Measurements from ENCODE around the gene ARID1B. TPM values are rescaled to one million over a fixed set of nuclear protein-coding genes. Genes with fewer than 3 reads are reported as not detected.
A peak's percentile ranks its signal among the peaks of the same experiment; 100 is the strongest.

The ARID1B gene
- total RNA-seq, 2 donors from 2014 or later = 69.0 to 85.4 TPM

DNA sequence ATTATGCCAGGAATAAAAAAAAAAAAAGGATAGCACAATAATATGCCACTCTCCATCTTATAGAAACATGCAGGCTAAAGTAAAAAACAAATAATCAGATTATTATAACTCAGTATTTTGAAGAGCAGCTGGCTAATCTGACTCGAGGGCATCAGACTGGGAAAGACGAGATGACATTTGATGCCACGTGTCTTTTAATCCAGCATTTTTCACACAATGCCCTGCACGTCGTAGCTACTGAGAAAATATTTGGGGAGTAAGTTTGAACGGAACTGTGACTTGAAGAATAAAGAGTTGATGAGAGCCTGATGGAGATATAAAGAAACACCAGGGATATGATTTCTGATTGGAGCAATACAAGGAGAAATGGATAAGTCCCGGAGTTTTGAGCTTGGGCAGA lies 237.7 kb downstream of the ARID1B start:
- ATAC-seq = no peak
- intact Hi-C loops (cut with DNase I, micrococcal nuclease) = no loop called here
- DNase-seq = no peak

GRCh38 chr6:157017022-157017421 lies 239.8 kb downstream of the ARID1B start:
- ATAC-seq = no peak
- DNase-seq = no peak
- intact Hi-C loops (cut with DNase I, micrococcal nuclease) = no loop called here

- intact Hi-C loops (cut with DNase I, micrococcal nuclease) = no loop called here
- no peak for ATAC-seq
- no peak for DNase-seq
Measured at GRCh38 chr6:157017861-157018260, 240.7 kb downstream of the ARID1B start.

DNA sequence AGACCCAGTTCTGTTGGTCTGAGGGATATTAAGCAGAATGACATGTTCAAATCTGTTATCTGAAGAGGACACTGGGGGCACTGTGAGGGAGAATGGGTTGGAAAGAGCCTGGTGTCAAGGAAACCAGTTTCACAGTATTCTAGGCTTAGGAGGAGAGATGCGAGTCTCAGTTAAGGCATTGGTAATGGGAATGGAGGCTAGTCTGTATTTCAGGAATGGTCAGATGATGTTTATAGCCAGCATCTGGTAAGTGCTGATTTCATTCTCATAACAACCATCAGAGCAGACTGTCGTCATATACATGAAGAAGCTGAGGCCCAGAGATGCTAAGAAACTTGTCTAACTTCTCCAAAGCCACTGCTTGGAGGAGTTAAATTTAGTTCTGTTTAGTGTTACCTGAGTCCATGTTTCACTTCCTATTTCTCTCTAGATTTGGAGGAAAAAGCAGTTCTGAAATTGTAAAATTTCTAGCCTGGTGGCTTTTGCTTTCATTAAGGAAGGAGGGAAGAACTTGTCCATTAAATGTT lies 242.0 kb downstream of the ARID1B start:
- intact Hi-C loops (cut with DNase I, micrococcal nuclease) = no loop called here
- ATAC-seq (no peak), DNase-seq (no peak)

- DNase-seq = no peak
- ATAC-seq = no peak
- intact Hi-C loops (cut with DNase I, micrococcal nuclease) = loop anchor here in 1 of 2 donors (10.0 kb wide), 3 partner anchors 235 to 335 kb away; no protein-coding TSS in a partner anchor
Measured at GRCh38 chr6:157019733-157020132, 242.6 kb downstream of the ARID1B start.

GRCh38 chr6:157020398-157020797 lies 243.2 kb downstream of the ARID1B start:
- DNase-seq = no peak
- ATAC-seq = no peak
- intact Hi-C loops (cut with DNase I, micrococcal nuclease) = loop anchor here in 1 of 2 donors (10.0 kb wide), 3 partner anchors 236 to 336 kb away; no protein-coding TSS in a partner anchor

DNA sequence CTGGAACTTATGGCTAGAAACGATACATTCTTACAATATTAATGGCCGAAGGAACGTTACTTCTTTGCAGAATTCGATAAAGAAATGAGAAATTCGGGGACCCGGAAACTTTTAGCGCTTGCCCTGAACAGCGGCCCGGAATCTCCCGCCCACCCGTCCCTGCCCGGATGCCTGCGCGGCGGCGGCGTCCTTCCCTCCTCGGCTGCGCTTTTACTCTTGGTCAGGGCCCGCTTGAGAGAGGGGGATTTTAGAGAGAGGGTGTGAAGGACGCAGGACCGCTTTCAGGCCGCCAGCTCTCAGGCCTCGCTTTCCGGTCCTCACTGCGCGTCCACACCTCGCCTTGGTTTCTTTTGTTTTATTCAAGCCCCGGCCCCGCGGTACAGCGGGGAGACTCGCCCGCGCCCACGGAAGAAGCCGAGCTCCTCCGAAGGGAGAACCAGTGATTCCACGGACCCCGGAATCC lies 243.7 kb downstream of the ARID1B start:
- intact Hi-C loops (cut with DNase I, micrococcal nuclease) = loop anchor here in 1 of 2 donors (10.0 kb wide), 3 partner anchors 236 to 336 kb away; no protein-coding TSS in a partner anchor
- DNase-seq (peak in 1 of 2 donors; percentile 73), ATAC-seq (peak; percentile 36)

GRCh38 chr6:157021344-157021992 lies 244.3 kb downstream of the ARID1B start:
- peak; percentile 87 for ATAC-seq
- intact Hi-C loops (cut with DNase I, micrococcal nuclease) = loop anchor here in 1 of 2 donors (10.0 kb wide), 3 partner anchors 237 to 337 kb away; no protein-coding TSS in a partner anchor

GRCh38 chr6:157021993-157022740 lies 245.0 kb downstream of the ARID1B start:
- intact Hi-C loops (cut with DNase I, micrococcal nuclease) = loop anchor here in 1 of 2 donors (10.0 kb wide), 3 partner anchors 237 to 337 kb away; no protein-coding TSS in a partner anchor
- peak; percentile 89 to 90 for DNase-seq
- ATAC-seq = peak; percentile 86

More at GRCh38 chr6:157021344-157021992, 244.3 kb downstream of the ARID1B start:
- peak; percentile 92 to 93 for DNase-seq

DNA sequence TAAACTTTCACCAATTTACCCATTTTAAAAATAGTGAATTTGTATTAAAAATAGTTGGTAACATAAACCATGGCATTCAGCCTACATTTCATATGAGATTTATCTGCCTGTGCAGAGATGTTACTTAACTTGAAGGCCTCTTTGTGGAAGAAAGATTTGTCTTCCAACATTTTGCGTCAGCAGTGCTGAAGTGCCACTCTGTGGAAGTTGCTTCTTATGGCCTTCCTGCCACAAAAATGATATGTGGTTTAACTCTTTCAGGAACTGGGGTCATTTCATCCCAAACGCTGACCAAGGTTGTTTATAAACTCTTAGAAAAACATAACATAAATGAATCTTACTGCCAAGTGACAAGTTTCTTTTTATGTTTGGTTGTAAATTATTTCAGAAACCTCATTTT lies 246.8 kb downstream of the ARID1B start:
- DNase-seq (no peak), ATAC-seq (no peak)
- intact Hi-C loops (cut with DNase I, micrococcal nuclease) = loop anchor here in 1 of 2 donors (10.0 kb wide), 3 partner anchors 239 to 339 kb away; no protein-coding TSS in a partner anchor

GRCh38 chr6:157024745-157025144 lies 247.6 kb downstream of the ARID1B start:
- no peak for DNase-seq
- ATAC-seq = no peak
- intact Hi-C loops (cut with DNase I, micrococcal nuclease) = loop anchor here in 1 of 2 donors (10.0 kb wide), 3 partner anchors 240 to 340 kb away; no protein-coding TSS in a partner anchor

GRCh38 chr6:157025437-157025836 lies 248.3 kb downstream of the ARID1B start:
- intact Hi-C loops (cut with DNase I, micrococcal nuclease) = loop anchor here in 1 of 2 donors (10.0 kb wide), 3 partner anchors 241 to 341 kb away; no protein-coding TSS in a partner anchor
- DNase-seq = no peak
- ATAC-seq = no peak

- ATAC-seq = peak; percentile 26
- no peak for DNase-seq
- intact Hi-C loops (cut with DNase I, micrococcal nuclease) = loop anchor here in 1 of 2 donors (10.0 kb wide), 5 partner anchors 155 to 465 kb away; no protein-coding TSS in a partner anchor
Measured at GRCh38 chr6:157029980-157030690, 253.0 kb downstream of the ARID1B start.

GRCh38 chr6:157030755-157031154 lies 253.6 kb downstream of the ARID1B start:
- ATAC-seq (no peak), DNase-seq (no peak)
- intact Hi-C loops (cut with DNase I, micrococcal nuclease) = loop anchor here in 1 of 2 donors (10.0 kb wide), 2 partner anchors 154 to 466 kb away; no protein-coding TSS in a partner anchor

GRCh38 chr6:157032923-157033322 lies 255.7 kb downstream of the ARID1B start:
- DNase-seq (no peak), ATAC-seq (no peak)
- intact Hi-C loops (cut with DNase I, micrococcal nuclease) = loop anchor here in 1 of 2 donors (10.0 kb wide), 2 partner anchors 152 to 468 kb away; no protein-coding TSS in a partner anchor

GRCh38 chr6:157033428-157034140 lies 256.4 kb downstream of the ARID1B start:
- intact Hi-C loops (cut with DNase I, micrococcal nuclease) = loop anchor here in 1 of 2 donors (10.0 kb wide), 2 partner anchors 151 to 469 kb away; no protein-coding TSS in a partner anchor
- DNase-seq (no peak), ATAC-seq (peak; percentile 63)

DNA sequence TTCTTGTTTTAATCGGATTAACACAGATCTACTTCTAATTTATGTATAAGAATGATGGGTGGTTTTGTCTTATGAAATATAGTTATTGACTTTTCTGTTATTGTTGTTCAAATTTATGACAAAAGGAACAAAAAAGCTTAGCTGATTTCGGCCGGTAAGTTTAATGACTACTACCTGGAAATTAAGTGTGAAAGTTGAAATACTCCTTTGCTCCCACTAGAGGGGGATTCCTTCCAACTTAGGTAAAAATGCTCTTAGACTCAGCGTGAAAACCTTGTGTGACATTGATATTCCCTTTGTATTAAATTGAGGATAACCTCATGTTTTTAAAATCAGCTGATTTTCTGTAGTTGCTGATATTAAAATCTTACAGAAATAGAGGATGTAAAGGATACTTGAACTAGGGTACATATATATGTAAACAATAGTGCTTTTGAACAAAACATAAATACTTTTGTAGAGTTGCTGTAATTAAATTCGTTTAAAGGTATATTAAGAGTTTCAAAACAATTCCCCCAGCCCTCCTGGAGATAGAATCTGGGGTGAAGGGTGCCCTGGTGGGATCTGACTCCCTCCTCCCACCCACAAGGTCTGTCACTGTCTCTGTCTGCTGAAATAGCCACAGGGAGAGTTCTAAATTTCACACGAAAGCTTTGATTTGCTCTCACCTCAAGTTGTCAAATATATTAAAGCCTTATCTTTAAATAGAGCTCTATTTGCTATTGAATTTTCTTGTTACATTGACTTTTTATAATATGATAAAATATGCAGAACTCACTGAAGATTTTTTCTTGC lies 257.5 kb downstream of the ARID1B start:
- ATAC-seq (peak; percentile 73), DNase-seq (no peak)
- intact Hi-C loops (cut with DNase I, micrococcal nuclease) = loop anchor here in 1 of 2 donors (10.0 kb wide), 2 partner anchors 150 to 470 kb away; no protein-coding TSS in a partner anchor
